DMS114 treated with DMSO at 0.1 percent for 48 hours (cell line): Measurements from ENCODE around the gene SEPTIN2.
"Not testable (repeated sequence)": the region's sequence is repeated elsewhere in the genome, so short reads cannot be mapped to it uniquely, and the experiment has no call there.

Experiments
- DNase-seq: peaks from one replicate; lab custom pipeline; 2025; ENCODE audit not compliant: unreplicated experiment; lab: John Stamatoyannopoulos, UW

Gene SEPTIN2

GRCh38 chr2:241286348-241287090 lies 29.2 kb upstream of the SEPTIN2 start:
- DNase-seq, result no peak

- DNase-seq, result no peak
These were observed 27.3 kb upstream of the SEPTIN2 start for GRCh38 chr2:241288324-241288888.

- no peak for DNase-seq
These were observed 26.7 kb upstream of the SEPTIN2 start for GRCh38 chr2:241289053-241289452.

GRCh38 chr2:241289597-241289996 lies 26.1 kb upstream of the SEPTIN2 start:
- no peak for DNase-seq

GRCh38 chr2:241291153-241291552 lies 24.6 kb upstream of the SEPTIN2 start:
- DNase-seq, result no peak

GRCh38 chr2:241291977-241292376 lies 23.7 kb upstream of the SEPTIN2 start:
- DNase-seq, result no peak

GRCh38 chr2:241293378-241293797 lies 22.3 kb upstream of the SEPTIN2 start:
- DNase-seq, result not testable (repeated sequence)

GRCh38 chr2:241295326-241296095 lies 20.2 kb upstream of the SEPTIN2 start:
- DNase-seq, result no peak

- no peak for DNase-seq
These were observed 19.0 kb upstream of the SEPTIN2 start for GRCh38 chr2:241296767-241297166.

GRCh38 chr2:241298673-241299072 lies 17.1 kb upstream of the SEPTIN2 start:
- no peak for DNase-seq

GRCh38 chr2:241300000-241300399 lies 15.7 kb upstream of the SEPTIN2 start:
- no peak for DNase-seq

GRCh38 chr2:241302083-241302482 lies 13.6 kb upstream of the SEPTIN2 start:
- no peak for DNase-seq

- DNase-seq, result no peak
These were observed 12.7 kb upstream of the SEPTIN2 start for GRCh38 chr2:241302759-241303651.

GRCh38 chr2:241304039-241304670 lies 11.6 kb upstream of the SEPTIN2 start:
- DNase-seq, result no peak

GRCh38 chr2:241307055-241307454 lies 8.7 kb upstream of the SEPTIN2 start:
- no peak for DNase-seq

GRCh38 chr2:241308267-241308666 lies 7.5 kb upstream of the SEPTIN2 start:
- DNase-seq, result no peak

- no peak for DNase-seq
These were observed 6.8 kb upstream of the SEPTIN2 start for GRCh38 chr2:241308832-241309500.

- DNase-seq, result no peak
These were observed 6.0 kb upstream of the SEPTIN2 start for GRCh38 chr2:241309684-241310117.

GRCh38 chr2:241310917-241311566 lies 4.7 kb upstream of the SEPTIN2 start:
- DNase-seq, result no peak
